ENCODE measurements around the gene KLHDC7B.

The KLHDC7B gene

GRCh38 chr22:50550395-50550794, 4.7 kb downstream of the KLHDC7B start:
- DNase-seq, result no peak

- DNase-seq, result no peak
These were observed 5.6 kb downstream of the KLHDC7B start for GRCh38 chr22:50551160-50551752.

DNA sequence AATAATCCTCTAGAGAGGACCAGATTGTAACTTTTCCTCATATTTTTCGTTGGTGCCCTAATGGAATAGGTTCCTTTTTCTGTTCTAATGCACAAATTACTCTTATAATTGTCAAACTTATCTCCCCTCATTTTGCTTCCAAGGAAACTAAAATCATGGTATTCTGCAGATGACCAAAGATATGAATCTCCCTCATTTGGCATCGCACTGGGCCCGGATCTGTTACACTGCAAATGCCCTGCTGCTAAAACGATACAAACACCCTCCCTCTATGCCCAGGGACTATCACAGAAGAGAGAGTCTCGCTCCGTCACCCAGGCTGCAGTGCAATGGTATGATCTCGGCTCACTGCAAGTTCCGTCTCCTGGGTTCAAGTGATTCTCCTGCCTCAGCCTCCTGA, 7.6 kb downstream of the KLHDC7B start:
- DNase-seq, result no peak

DNA sequence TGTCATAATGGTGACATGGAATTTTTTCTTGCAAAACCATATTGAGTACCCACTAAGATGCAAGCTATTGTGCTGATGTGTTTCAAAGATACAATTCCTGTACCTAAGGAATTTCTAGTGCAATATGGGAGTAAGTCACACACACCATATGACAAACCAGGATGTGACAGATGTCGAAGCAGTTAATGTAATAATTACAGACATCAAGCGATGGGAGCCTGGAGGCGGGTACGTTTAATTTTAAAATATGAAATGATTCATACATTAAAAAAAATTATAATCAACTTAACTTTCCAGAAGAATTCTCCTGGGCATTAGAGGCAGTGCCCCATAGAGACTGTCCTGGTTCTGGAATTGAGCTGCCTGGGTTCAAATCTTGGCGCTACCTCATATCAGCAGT, 11.0 kb downstream of the KLHDC7B start:
- no peak for DNase-seq

DNA sequence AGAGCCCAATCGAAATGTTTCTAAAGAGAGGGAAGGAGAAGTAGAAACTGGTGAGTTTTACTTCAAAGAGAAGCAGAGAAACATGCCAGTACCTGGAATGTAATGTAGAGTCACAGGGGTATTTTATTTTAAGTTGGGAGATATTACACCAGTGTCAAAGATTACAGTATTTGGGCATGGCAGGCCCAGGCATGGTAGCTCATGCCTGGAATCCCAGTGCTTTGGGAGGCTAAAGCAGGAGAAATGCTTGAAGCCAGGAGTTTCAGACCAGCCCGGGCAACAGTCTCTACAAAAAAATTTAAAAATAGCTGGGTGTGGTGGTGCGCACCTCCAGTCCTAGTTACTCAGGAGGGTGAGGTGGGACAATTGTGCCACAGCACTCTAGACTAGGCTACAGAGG, 14.3 kb downstream of the KLHDC7B start:
- DNase-seq, result no peak

DNA sequence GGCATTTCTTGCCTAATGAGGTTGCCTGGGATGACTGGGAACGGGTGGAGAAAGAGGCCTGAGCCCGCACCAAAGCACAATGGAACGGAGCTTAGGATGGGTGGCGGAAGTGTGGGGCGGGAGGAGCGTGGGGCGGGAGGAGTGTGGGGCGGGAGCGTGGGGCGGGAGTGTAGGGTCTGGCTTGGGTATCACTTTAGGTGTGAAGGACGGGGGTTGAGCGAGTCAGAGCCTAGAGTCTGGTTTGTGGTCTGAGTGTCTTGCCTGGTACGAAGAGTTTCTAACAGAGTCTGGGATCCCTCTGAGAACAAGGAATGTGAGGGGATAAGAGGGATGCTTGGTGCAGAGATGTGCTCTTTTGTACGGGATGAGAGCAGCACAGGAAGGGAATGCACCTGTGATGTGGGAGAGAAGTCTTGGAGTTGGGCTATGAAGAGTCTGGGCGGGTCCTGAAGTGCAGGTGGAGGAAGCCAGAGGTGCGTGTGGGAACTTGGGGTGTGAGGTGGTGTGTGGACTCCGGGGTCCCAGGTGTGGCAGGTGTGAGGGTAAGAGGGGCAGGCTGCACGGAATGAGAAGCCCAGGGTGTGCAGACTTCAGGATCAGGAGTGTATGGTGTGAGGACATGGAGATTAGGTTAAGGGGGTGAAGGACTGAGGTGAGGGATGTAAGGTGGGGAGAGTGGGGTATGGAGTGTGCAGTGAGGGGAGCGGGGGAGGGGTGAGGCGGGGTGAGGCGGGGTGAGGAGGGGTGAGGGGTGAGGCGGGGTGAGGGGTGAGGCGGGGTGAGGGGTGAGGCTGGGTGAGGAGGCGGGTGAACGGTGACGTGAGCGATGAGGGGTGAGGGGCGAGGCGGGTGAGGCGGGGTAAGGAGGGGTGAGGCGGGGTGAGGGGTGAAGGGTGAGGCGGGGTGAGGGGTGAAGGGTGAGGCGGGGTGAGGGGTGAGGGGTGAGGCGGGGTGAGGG, 16.0 kb downstream of the KLHDC7B start:
- DNase-seq, result no peak

GRCh38 chr22:50562523-50563412, 17.1 kb downstream of the KLHDC7B start, which contains the start of gene SYCE3:
TSS of gene SYCE3 (minus strand) at chr22:50562919. CDS start at chr22:50556405, 6,514 bp downstream.
- peak; percentile 63 for DNase-seq

DNA sequence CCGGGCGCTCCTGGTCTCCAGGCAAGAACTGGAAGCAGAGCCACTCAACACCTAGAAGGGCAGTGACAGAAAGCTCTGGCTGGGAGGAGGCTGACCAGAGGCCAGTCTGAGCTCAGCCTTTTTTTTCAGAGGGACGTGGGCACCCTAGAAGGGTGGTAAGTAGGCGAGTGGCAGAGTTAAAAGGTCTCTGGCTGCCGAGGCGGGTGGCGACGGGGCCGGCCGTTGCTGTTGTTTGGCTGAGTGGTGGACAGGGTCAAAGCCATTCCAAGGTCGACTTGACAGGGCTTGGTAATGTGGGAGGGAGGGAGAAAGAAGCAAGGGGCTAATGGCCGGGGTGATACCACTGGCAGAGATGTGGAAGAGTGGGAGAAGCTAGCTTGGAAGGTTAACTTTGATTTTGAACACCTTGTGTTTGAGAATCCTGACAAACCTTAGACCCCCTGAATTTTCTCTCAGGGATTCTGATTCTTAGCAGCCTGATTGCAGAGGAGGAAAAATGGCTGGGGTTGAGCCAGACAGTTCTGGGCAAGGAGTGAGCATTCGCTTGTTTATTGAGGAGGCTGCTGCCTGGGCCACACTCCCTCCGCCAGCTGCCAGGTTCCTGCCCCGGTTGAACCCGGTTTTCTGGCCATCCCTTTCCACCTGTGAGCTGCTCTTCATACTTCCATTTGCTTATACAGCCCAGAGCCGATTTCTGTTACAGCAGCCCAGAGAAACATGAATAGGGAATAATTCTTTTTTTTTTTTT, 17.9 kb downstream of the KLHDC7B start:
- no peak for DNase-seq

GRCh38 chr22:50564289-50564688, 18.6 kb downstream of the KLHDC7B start:
- no peak for DNase-seq

DNA sequence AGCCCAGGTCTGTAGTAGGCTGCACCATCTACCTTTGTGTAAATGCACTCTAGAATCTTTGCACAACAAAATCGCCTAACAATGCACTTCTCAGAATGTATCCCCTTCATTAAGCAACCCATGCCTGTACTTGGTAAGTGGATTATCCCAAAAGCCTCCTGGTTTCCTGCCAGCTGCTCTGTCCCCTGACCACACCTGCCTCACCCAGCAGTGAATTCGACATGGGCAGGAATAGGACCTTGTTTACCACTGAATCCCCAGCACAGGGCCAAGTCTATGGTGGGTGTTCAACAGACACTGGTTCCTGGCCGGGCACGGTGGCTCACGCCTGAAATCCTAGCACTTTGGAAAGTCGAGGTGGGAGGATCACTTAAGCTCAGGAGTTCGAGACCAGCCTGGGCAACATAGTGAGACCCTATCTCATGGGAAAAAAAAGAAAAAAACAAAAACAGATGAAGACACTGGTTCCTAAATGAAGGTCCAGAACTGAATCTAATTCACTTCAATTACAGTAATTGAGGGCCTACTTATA, 22.1 kb downstream of the KLHDC7B start:
- DNase-seq, result no peak

DNA sequence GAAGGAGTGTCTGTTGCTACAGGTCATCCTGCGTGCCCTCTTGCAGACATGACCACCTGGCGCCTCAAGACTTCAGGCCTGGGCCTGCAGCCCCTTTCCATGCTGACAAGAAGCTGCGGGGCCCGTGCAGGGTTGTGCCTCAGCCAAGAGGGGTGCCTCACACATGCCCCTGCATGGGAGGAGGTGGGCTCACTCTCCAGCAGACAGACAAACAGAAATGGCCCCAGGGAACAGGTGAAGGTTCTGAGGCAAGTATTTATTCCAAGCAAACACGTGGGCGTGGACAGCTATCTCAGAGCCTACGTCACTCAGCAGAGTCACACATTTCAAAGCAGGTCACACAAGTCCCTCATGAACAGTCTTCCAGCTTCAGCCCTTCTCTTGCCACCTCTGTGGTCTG, 22.9 kb downstream of the KLHDC7B start:
- DNase-seq, result no peak

DNA sequence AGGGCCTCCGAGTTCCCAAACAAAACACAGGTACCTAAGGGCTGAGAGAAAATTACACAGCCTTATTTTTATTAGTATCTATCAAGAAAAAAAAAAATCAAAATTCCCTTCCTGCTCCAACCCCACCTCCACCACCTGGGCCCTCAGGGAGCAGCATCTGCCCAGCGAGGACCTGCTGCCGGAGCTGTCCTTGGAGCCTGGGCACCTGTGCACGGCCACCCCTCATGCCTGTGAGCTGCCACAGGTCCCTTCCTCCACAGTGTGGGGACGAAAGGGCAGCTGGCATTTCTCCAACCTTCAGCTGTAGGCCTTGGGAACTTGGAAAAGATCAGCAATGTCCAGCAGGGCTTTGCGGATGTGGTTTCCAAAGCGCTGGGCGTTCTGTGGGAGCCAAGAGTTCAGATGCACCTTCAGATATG, 23.4 kb downstream of the KLHDC7B start:
- no peak for DNase-seq

GRCh38 chr22:50569896-50570535, 24.3 kb downstream of the KLHDC7B start:
- no peak for DNase-seq

- DNase-seq, result no peak
These were observed 25.2 kb downstream of the KLHDC7B start for GRCh38 chr22:50570861-50571260.

- no peak for DNase-seq
These were observed 25.8 kb downstream of the KLHDC7B start for GRCh38 chr22:50571264-50572175.

DNA sequence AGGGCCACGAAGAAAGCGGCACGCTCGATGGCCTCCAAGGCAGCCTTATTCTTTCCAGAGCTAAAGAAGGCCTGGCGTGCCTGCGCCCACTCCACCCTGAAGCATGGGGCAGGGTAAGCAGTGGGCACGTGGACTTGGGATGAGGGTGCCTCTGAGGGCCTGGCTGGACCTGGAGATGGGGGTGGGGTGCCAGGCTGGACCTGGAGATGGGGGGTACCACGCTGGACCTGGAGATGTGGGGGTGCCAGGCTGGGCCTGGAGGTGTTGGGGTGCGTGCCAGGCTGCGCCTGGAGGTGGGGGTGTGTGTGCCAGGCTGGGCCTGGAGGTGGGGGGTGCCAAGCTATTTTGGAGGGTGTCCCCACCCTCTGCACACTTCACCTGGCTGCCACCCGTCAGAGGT, 27.3 kb downstream of the KLHDC7B start:
- DNase-seq, result no peak

DNA sequence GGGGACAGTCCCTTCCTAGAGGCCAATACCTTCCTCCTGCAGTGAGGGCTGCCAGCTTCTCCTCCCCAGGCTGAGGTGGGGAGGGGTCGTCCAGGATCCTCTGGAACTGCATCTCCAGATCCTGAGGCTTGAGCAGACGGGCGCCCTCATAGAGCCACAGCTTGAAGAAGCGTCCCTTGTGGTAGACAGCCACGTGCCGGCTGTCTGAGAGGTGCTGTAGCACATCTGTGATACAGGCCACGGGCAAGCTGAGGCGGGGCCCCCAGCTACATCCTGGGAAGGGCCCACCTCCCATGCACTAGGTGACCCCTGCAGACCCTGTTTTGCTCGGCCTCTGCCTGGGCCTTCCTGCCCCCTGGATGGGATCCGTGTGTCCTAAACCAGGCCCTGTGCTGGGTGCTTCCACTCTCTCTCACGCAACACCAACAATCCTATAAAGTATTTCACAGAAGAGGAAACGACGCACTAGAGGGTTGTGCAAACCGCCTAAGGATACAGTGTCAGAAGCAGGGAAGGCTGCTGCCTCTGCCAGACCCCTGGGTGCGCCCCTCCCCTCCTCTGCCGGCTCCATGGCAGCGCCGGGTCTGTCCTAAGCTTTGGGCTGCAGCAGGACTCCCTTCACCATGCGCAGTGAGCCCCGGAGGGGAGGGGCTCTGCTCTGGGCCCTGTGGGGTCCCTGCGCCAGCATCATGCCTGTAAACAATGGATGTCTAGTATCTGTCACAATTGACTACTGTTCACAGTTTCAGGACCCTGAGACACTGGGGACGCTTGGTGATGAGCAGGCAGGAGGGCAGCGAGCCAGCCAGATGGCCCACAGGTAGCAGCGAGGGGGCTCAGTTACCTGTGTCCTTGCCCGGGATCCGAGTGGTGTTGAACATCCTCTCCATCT, 28.0 kb downstream of the KLHDC7B start:
- DNase-seq, result no peak

DNA sequence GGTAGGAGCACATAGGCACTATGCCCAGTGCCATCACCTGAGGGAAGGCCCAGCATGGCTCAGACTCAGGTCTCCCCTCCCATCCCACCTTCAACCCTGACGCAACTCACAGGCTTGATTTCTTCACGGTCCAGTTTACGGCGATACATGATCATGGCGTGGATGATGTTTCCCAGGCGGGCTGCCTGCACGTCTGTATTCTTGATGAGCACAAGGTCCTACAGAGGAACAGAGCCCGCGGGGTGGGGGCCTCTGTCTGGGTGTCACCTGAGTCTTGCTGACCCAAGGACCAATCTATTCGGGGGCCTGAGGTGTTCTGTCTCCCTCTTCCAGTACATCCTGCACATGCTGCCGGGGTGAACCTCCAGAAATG, 28.7 kb downstream of the KLHDC7B start:
- no peak for DNase-seq

- DNase-seq, result no peak
These were observed 29.8 kb downstream of the KLHDC7B start for GRCh38 chr22:50575426-50575941.
